Measurements from ENCODE around the gene NKD2. TPM values are rescaled to one million over a fixed set of nuclear protein-coding genes. Genes with fewer than 3 reads are reported as not detected.

The NKD2 gene
- total and polyA plus RNA-seq, 7 donors: 0.08 to 0.96 (median 0.63) TPM; not detected in 1

- ATAC-seq: no peak
- H3K9me3 ChIP-seq: no peaks in the 10 kb centered on the region
- 71 to 79% (median 72%) methylated on average over 28 to 29 of the region's 29 CpGs for WGBS, 3 donors
- intact Hi-C loops (cut with DNase I): no loop called here
- no peak overlapping the region for H3K27ac ChIP-seq
- DNase-seq: peak in 1 of 2 donors; percentile 22
- H3K4me3 ChIP-seq: no peak overlapping the region
- no peaks in the 10 kb centered on the region for H3K4me1 ChIP-seq
- TF ChIP-seq, protein P1, sequence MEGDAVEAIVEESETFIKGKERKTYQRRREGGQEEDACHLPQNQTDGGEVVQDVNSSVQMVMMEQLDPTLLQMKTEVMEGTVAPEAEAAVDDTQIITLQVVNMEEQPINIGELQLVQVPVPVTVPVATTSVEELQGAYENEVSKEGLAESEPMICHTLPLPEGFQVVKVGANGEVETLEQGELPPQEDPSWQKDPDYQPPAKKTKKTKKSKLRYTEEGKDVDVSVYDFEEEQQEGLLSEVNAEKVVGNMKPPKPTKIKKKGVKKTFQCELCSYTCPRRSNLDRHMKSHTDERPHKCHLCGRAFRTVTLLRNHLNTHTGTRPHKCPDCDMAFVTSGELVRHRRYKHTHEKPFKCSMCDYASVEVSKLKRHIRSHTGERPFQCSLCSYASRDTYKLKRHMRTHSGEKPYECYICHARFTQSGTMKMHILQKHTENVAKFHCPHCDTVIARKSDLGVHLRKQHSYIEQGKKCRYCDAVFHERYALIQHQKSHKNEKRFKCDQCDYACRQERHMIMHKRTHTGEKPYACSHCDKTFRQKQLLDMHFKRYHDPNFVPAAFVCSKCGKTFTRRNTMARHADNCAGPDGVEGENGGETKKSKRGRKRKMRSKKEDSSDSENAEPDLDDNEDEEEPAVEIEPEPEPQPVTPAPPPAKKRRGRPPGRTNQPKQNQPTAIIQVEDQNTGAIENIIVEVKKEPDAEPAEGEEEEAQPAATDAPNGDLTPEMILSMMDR (IDR thresholded peaks at IDR 0.05): no peak
- no peaks in the 10 kb centered on the region for H3K36me3 ChIP-seq (ENCODE audit: insufficient read depth in 1 of 2, low read depth in 1 of 2)
- peaks cover 0 to 40% (median 0%) of the 10 kb centered on the region in 3 donors for H3K27me3 ChIP-seq (ENCODE audit: insufficient read depth in 3 of 3, low read length in 2 of 3)
Measured at GRCh38 chr5:1026700-1027621, 18.4 kb downstream of the NKD2 start.

DNA sequence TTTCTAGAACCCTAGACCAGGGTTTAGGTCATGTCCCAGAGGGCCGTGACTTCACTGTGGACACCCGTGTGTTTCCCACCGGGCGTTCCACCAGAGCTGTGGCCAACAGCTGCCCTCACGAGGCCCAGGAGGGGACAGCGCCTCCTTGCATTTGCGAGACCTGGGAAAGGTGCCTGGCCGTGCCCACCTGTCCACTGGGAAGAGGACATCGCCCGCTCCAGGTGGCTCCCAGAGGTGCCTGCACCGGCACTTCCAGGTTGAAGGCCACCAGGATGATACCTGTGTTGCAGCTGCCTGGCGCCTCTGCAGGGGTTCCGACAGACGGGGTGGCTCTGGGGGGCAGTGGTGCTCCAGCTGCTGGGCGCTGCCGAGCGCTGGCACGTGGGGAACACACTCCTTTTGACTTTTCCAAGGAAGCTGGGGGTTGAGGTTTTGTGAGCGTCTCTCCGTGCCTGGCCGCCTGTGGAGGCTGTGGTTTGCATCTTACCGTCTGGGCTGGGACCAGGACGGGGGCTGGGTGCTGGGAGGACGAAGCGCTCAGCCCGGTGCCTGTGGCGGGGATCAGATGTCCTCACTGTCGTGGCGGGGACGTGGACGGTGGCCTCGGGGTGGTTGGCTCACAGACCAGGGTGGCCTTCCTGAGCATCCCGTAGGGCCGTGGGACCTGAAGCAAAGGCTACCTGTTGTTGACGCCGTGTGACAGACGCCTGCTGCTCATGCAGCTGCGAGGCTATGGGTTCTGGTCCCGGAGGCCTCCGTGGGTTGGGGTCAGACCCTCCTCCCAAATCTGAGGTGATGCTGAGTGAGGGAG lies 19.2 kb downstream of the NKD2 start:
- H3K9me3 ChIP-seq: no peaks in the 10 kb centered on the region
- ATAC-seq (no peak), DNase-seq (peak; percentile 13 to 42)
- no peaks in the 10 kb centered on the region for H3K4me1 ChIP-seq
- no peaks in the 10 kb centered on the region for H3K36me3 ChIP-seq (ENCODE audit: insufficient read depth in 1 of 2, low read depth in 1 of 2)
- WGBS, 3 donors: 79 to 83% (median 83%) methylated on average over 36 to 40 of the region's 40 CpGs
- no peak overlapping the region for H3K4me3 ChIP-seq
- peaks cover 0 to 49% (median 0%) of the 10 kb centered on the region in 3 donors for H3K27me3 ChIP-seq (ENCODE audit: insufficient read depth in 3 of 3, low read length in 2 of 3)
- intact Hi-C loops (cut with DNase I): no loop called here
- H3K27ac ChIP-seq: no peak overlapping the region
- TF ChIP-seq, protein P1 (IDR thresholded peaks at IDR 0.05): no peak

GRCh38 chr5:1028481-1029281 lies 20.1 kb downstream of the NKD2 start:
- WGBS, 3 donors: 77 to 84% (median 78%) methylated on average over 21 to 26 of the region's 26 CpGs
- Histone ChIP-seq H3K9me3 (no peaks in the 10 kb centered on the region), H3K4me3 (no peak overlapping the region), H3K36me3 (ENCODE audit: insufficient read depth in 1 of 2, low read depth in 1 of 2) (no peaks in the 10 kb centered on the region), H3K4me1 (no peaks in the 10 kb centered on the region), H3K27ac (no peak overlapping the region), H3K27me3 (ENCODE audit: insufficient read depth in 3 of 3, low read length in 2 of 3) (peaks cover 0 to 55% (median 0%) of the 10 kb centered on the region in 3 donors)
- TF ChIP-seq, protein P1 (IDR thresholded peaks at IDR 0.05): no peak
- DNase-seq (peak; percentile 8 to 42), ATAC-seq (no peak)
- intact Hi-C loops (cut with DNase I): no loop called here

DNA sequence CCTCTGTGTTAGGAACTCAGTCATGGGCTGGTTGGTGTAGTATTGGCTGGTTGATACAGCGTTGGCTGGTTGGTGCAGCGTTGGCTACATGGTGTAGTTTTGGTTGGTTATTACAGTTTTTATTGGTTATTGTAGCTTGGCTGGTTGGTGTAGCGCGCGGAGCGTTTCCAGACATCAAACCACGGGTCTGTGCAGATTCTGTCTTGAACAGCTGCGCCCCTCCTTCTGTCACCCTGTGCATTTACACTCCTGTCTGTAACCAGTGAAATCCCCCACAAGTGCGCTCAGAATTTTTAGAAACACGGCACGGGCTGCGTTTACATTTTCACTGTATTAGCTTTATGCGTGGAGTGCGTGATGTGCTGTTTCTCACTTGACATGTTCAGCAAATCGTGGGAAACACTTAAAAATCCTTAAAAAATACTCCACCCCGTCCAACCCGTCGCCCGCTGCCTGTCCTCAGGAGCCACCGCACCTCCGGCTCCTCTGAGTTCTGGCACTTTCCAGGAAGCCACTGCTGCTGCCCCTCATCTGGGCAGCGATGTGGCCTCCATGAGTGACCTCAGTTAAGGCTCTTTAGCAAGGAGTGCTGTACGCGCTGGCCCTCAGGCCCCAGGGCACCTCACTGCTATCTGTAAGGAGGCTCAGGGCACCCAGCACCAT lies 20.8 kb downstream of the NKD2 start:
- Histone ChIP-seq H3K4me1 (no peaks in the 10 kb centered on the region), H3K4me3 (no peak overlapping the region), H3K9me3 (no peaks in the 10 kb centered on the region), H3K36me3 (ENCODE audit: insufficient read depth in 1 of 2, low read depth in 1 of 2) (no peaks in the 10 kb centered on the region), H3K27me3 (ENCODE audit: insufficient read depth in 3 of 3, low read length in 2 of 3) (peaks cover 0 to 55% (median 0%) of the 10 kb centered on the region in 3 donors), H3K27ac (no peak overlapping the region)
- DNase-seq (peak in 1 of 2 donors; percentile 4), ATAC-seq (no peak)
- intact Hi-C loops (cut with DNase I): no loop called here
- TF ChIP-seq, protein P1 (IDR thresholded peaks at IDR 0.05): no peak
- WGBS, 3 donors: 76 to 82% (median 80%) methylated on average over 24 of the region's 24 CpGs
